GM12878 (cell line): ENCODE data around the gene PHAF1.

ENCODE experiments used
- ATF2 ChIP-seq: IDR thresholded peaks from 2 replicates; pipeline ENCODE4 v1.6.1; 2012; ENCODE audit warnings: low read length, inconsistent platforms
- ATF3 ChIP-seq: IDR thresholded peaks from 2 replicates; pipeline ENCODE4 v1.6.1; 2011; ENCODE audit warnings: low read depth, mild to moderate bottlenecking, low read length, moderate library complexity, borderline replicate concordance; ENCODE audit errors: extremely low read depth
- CREB1 ChIP-seq: IDR thresholded peaks from 2 replicates; pipeline ENCODE4 v1.6.1; 2012; ENCODE audit warnings: low read depth, mild to moderate bottlenecking, inconsistent platforms
- CTCF ChIP-seq, 3 experiments: IDR thresholded peaks in 2 of 3; conservative IDR thresholded peaks in 1 of 3; 2 replicates each; pipeline ENCODE4 v1.5.1; 2011; ENCODE audit warnings: low read depth in 3 of 3, low read length in 3 of 3, mild to moderate bottlenecking in 3 of 3, control low read depth in 2 of 3, moderate library complexity in 2 of 3, inconsistent platforms in 1 of 3, mixed read lengths in 1 of 3; ENCODE audit not compliant: control insufficient read depth in 2 of 3, insufficient read depth in 1 of 3; ENCODE audit errors: extremely low read depth in 1 of 3
- DPF2 ChIP-seq: fragments of 450-650 bp; IDR thresholded peaks from 2 replicates; pipeline ENCODE4 v1.6.1; 2017; ENCODE audit warnings: mild to moderate bottlenecking
- GABPA ChIP-seq: IDR thresholded peaks from 2 replicates; pipeline ENCODE4 v1.6.1; 2014; ENCODE audit warnings: antibody characterized with exemption, low read depth, mild to moderate bottlenecking, inconsistent platforms
- TAF1 ChIP-seq: IDR thresholded peaks from 2 replicates; pipeline ENCODE4 v1.6.1; 2011; ENCODE audit warnings: mild to moderate bottlenecking, low read depth, low read length, borderline replicate concordance
- ZNF274 ChIP-seq: IDR thresholded peaks from one replicate; pipeline ENCODE4 v1.8.0; 2011; ENCODE audit not compliant: insufficient read length, insufficient read depth

- no peak for TF ChIP-seq ATF3
- no peak for TF ChIP-seq ZNF274
- no peak for TF ChIP-seq CTCF (IDR thresholded peaks at IDR 0.05 in 2 of 3, conservative IDR thresholded peaks at IDR 0.05 in 1 of 3; ENCODE audit: control insufficient read depth in 2 of 3, extremely low read depth in 1 of 3, insufficient read depth in 1 of 3, low read depth in 3 of 3, low read length in 3 of 3)
- no peak for TF ChIP-seq GABPA
- TF ChIP-seq CREB1, result no peak
- TF ChIP-seq DPF2, result no peak
- no peak for TF ChIP-seq TAF1
- TF ChIP-seq ATF2, result no peak
Measured at GRCh38 chr16:67091906-67092566, 17.7 kb upstream of the PHAF1 start.
